CD4-positive, alpha-beta memory T cell (primary cell): ENCODE results near the gene CDK6. TPM values are rescaled to one million over a fixed set of nuclear protein-coding genes. Genes with fewer than 3 reads are reported as not detected.

Experiments used
- CTCF ChIA-PET: fragments of 350-600 bp; sonication (Branson Sonifier 250); formaldehyde crosslinking; loops from one replicate; lab custom pipeline; 2021; ENCODE audit warnings: inconsistent platforms; ENCODE audit not compliant: partially characterized antibody; lab: Charles Lee
- POLR2A ChIA-PET: fragments of 350-600 bp; sonication (Branson Sonifier 250); formaldehyde crosslinking; loops from one replicate; lab custom pipeline; 2021; ENCODE audit not compliant: partially characterized antibody; lab: Charles Lee
- DNase-seq, 5 donors: peaks; one replicate each; pipeline versions ENCODE4 v3.0.0 to v3.0.0-alpha.2; 2020 to 2022; ENCODE audit warnings: mixed read lengths in 1 of 5
- H3K27ac ChIP-seq: one replicate; pipeline ENCODE4 v1.7.0; 2013; ENCODE audit warnings: low read depth, low read length
- H3K27me3 ChIP-seq: 2 replicates; pipeline ENCODE4 v1.7.0; 2013; ENCODE audit warnings: mild to moderate bottlenecking, low read length, moderate library complexity; ENCODE audit not compliant: insufficient read depth
- H3K36me3 ChIP-seq: 2 replicates; pipeline ENCODE4 v1.7.0; 2013; ENCODE audit warnings: mild to moderate bottlenecking, low read length, moderate library complexity; ENCODE audit not compliant: insufficient read depth
- H3K4me1 ChIP-seq: 2 replicates; pipeline ENCODE4 v1.7.0; 2013; ENCODE audit warnings: mild to moderate bottlenecking, low read length, moderate library complexity; ENCODE audit not compliant: insufficient read depth
- H3K4me3 ChIP-seq, 2 donors: one replicate each; pipeline ENCODE4 v1.7.0; 2013; ENCODE audit warnings: low read length in 2 of 2, mild to moderate bottlenecking in 1 of 2
- H3K9me3 ChIP-seq, 2 donors: one replicate each; pipeline ENCODE4 v1.7.0; 2013; ENCODE audit warnings: low read length in 2 of 2, control low read depth in 1 of 2; ENCODE audit not compliant: control insufficient read depth in 1 of 2
- H3K27ac Mint-ChIP-seq, 7 donors: one replicate each; pipeline ENCODE4 v1.8.0; 2020 to 2021; ENCODE audit warnings: mixed read lengths in 7 of 7, mild to moderate bottlenecking in 6 of 7, inconsistent platforms in 3 of 7, moderate library complexity in 3 of 7
- H3K27me3 Mint-ChIP-seq, 2 donors: one replicate each; pipeline ENCODE4 v1.8.0; 2020 to 2021; ENCODE audit warnings: mixed read lengths in 2 of 2
- H3K36me3 Mint-ChIP-seq, 2 donors: one replicate each; pipeline ENCODE4 v1.8.0; 2020 to 2021; ENCODE audit warnings: mixed read lengths in 2 of 2, inconsistent platforms in 1 of 2, mild to moderate bottlenecking in 1 of 2
- H3K4me1 Mint-ChIP-seq, 4 donors: one replicate each; pipeline ENCODE4 v1.8.0; 2020 to 2021; ENCODE audit warnings: mixed read lengths in 4 of 4, mild to moderate bottlenecking in 1 of 4
- H3K4me3 Mint-ChIP-seq, 8 donors: one replicate each; pipeline ENCODE4 v1.8.0; 2020 to 2021; ENCODE audit warnings: mixed read lengths in 8 of 8, mild to moderate bottlenecking in 7 of 8, moderate library complexity in 6 of 8, inconsistent platforms in 3 of 8
- H3K9me3 Mint-ChIP-seq, 8 donors: one replicate each; pipeline ENCODE4 v1.8.0; 2020 to 2021; ENCODE audit warnings: mixed read lengths in 8 of 8, mild to moderate bottlenecking in 5 of 8, inconsistent platforms in 3 of 8, moderate library complexity in 1 of 8
- intact Hi-C: fragments of 100-400 bp; cut with micrococcal nuclease; formaldehyde crosslinking; loops from one replicate; pipeline ENCODE4 v1.15.1; 2023
- polyA plus RNA-seq, 2 donors: library from polyadenylated mRNA; unstranded; fragments of 300-500 nt; fragmentation: Illumina TruSeq; gene quantifications; one replicate each; pipeline ENCODE4 v1.2.3, GENCODE V29; 2021
- total RNA-seq, 2 experiments: library from RNA; stranded (reverse); gene quantifications; one replicate each; pipeline ENCODE4 v1.2.3, GENCODE V29; 2021

CDK6 gene
- total and polyA plus RNA-seq, 4 experiments from 2014 or later: 18.4 to 23.6 (median 21.1) TPM

GRCh38 chr7:92790992-92791391 lies 45.4 kb downstream of the CDK6 start:
- intact Hi-C loops: no loop called here
- CTCF ChIA-PET: no interaction called here
- H3K36me3 ChIP-seq: no peaks in the 10 kb centered on the region
- H3K9me3 ChIP-seq: no peaks in the 10 kb centered on the region
- no peaks in the 10 kb centered on the region for H3K4me1 ChIP-seq
- Mint-ChIP-seq H3K4me1 (peaks cover 25 to 33% (median 30%) of the 10 kb centered on the region in 4 donors), H3K4me3 (no peak overlapping the region), H3K27ac (peak overlapping the region in 1 of 7 donors; percentile 68), H3K27me3 (no peaks in the 10 kb centered on the region), H3K9me3 (peaks cover 0 to 21% (median 9%) of the 10 kb centered on the region in 8 donors), H3K36me3 (peaks cover 20 to 24% of the 10 kb centered on the region in 2 donors)
- no peak overlapping the region for H3K27ac ChIP-seq
- POLR2A ChIA-PET: interaction anchor here (1.5 kb wide), 1 partner anchor 46 kb away, joined by 3 read pairs; no protein-coding TSS in a partner anchor
- no peak for DNase-seq
- H3K4me3 ChIP-seq: no peak overlapping the region
- H3K27me3 ChIP-seq: no peaks in the 10 kb centered on the region

GRCh38 chr7:92788559-92789183 lies 47.7 kb downstream of the CDK6 start:
- no peak for DNase-seq
- Histone ChIP-seq H3K4me3 (no peak overlapping the region), H3K4me1 (no peaks in the 10 kb centered on the region), H3K27me3 (no peaks in the 10 kb centered on the region), H3K27ac (no peak overlapping the region), H3K36me3 (no peaks in the 10 kb centered on the region), H3K9me3 (no peaks in the 10 kb centered on the region)
- ChIA-PET CTCF (no interaction called here), POLR2A (no interaction called here)
- no peak overlapping the region for H3K4me3 Mint-ChIP-seq
- no peaks in the 10 kb centered on the region for H3K27me3 Mint-ChIP-seq
- H3K36me3 Mint-ChIP-seq: peaks cover 20 to 24% of the 10 kb centered on the region in 2 donors
- intact Hi-C loops: no loop called here
- peaks cover 29 to 44% (median 32%) of the 10 kb centered on the region in 4 donors for H3K4me1 Mint-ChIP-seq
- peaks cover 0 to 21% (median 9%) of the 10 kb centered on the region in 8 donors for H3K9me3 Mint-ChIP-seq
- H3K27ac Mint-ChIP-seq: no peak overlapping the region

GRCh38 chr7:92785923-92786322 lies 50.5 kb downstream of the CDK6 start:
- Histone ChIP-seq H3K9me3 (no peaks in the 10 kb centered on the region), H3K27me3 (no peaks in the 10 kb centered on the region), H3K27ac (no peak overlapping the region), H3K4me1 (peaks cover 5% of the 10 kb centered on the region), H3K4me3 (no peak overlapping the region), H3K36me3 (no peaks in the 10 kb centered on the region)
- POLR2A ChIA-PET: no interaction called here
- DNase-seq: no peak
- Mint-ChIP-seq H3K4me1 (peaks cover 34 to 50% (median 41%) of the 10 kb centered on the region in 4 donors), H3K9me3 (peaks cover 0 to 21% (median 9%) of the 10 kb centered on the region in 8 donors), H3K36me3 (peaks cover 17 to 20% of the 10 kb centered on the region in 2 donors), H3K27me3 (no peaks in the 10 kb centered on the region), H3K4me3 (no peak overlapping the region), H3K27ac (peak overlapping the region in 1 of 7 donors; percentile 42)
- intact Hi-C loops: no loop called here
- CTCF ChIA-PET: interaction anchor here (2.0 kb wide), 1 partner anchor 47 kb away, joined by 4 read pairs; no protein-coding TSS in a partner anchor

GRCh38 chr7:92784935-92785334 lies 51.4 kb downstream of the CDK6 start:
- Histone ChIP-seq H3K27me3 (no peaks in the 10 kb centered on the region), H3K4me1 (peaks cover 5% of the 10 kb centered on the region), H3K4me3 (no peak overlapping the region), H3K27ac (no peak overlapping the region), H3K9me3 (no peaks in the 10 kb centered on the region), H3K36me3 (no peaks in the 10 kb centered on the region)
- intact Hi-C loops: no loop called here
- peak overlapping the region in 2 of 7 donors; percentile 25 to 74 for H3K27ac Mint-ChIP-seq
- peaks cover 0 to 17% (median 6%) of the 10 kb centered on the region in 8 donors for H3K9me3 Mint-ChIP-seq
- H3K4me3 Mint-ChIP-seq: no peak overlapping the region
- no peak for DNase-seq
- H3K27me3 Mint-ChIP-seq: no peaks in the 10 kb centered on the region
- H3K4me1 Mint-ChIP-seq: peaks cover 28 to 49% (median 38%) of the 10 kb centered on the region in 4 donors
- peaks cover 9 to 12% of the 10 kb centered on the region in 2 donors for H3K36me3 Mint-ChIP-seq
- ChIA-PET CTCF (no interaction called here), POLR2A (no interaction called here)

- H3K4me1 ChIP-seq: peaks cover 5% of the 10 kb centered on the region
- CTCF ChIA-PET: interaction anchor here (0.8 to 1.7 kb wide), 2 partner anchors 18 to 49 kb away, joined by 3 to 7 read pairs; no protein-coding TSS in a partner anchor
- peaks cover 5 to 6% of the 10 kb centered on the region in 2 donors for H3K36me3 Mint-ChIP-seq
- no peak for DNase-seq
- intact Hi-C loops: no loop called here
- no peaks in the 10 kb centered on the region for H3K9me3 ChIP-seq
- peaks cover 0 to 3% (median 2%) of the 10 kb centered on the region in 8 donors for H3K9me3 Mint-ChIP-seq
- no peaks in the 10 kb centered on the region for H3K27me3 ChIP-seq
- no peaks in the 10 kb centered on the region for H3K27me3 Mint-ChIP-seq
- POLR2A ChIA-PET: interaction anchor here (1.3 kb wide), 1 partner anchor 49 kb away, joined by 3 read pairs; no protein-coding TSS in a partner anchor
- H3K4me1 Mint-ChIP-seq: peaks cover 28 to 49% (median 38%) of the 10 kb centered on the region in 4 donors
- H3K4me3 ChIP-seq: no peak overlapping the region
- no peaks in the 10 kb centered on the region for H3K36me3 ChIP-seq
- no peak overlapping the region for H3K27ac ChIP-seq
- H3K4me3 Mint-ChIP-seq: no peak overlapping the region
- no peak overlapping the region for H3K27ac Mint-ChIP-seq
Measured at GRCh38 chr7:92783260-92784201, 52.8 kb downstream of the CDK6 start.

GRCh38 chr7:92782855-92783254 lies 53.5 kb downstream of the CDK6 start:
- Histone ChIP-seq H3K4me3 (no peak overlapping the region), H3K4me1 (peaks cover 5% of the 10 kb centered on the region), H3K9me3 (no peaks in the 10 kb centered on the region), H3K27ac (no peak overlapping the region), H3K36me3 (no peaks in the 10 kb centered on the region), H3K27me3 (no peaks in the 10 kb centered on the region)
- H3K27me3 Mint-ChIP-seq: no peaks in the 10 kb centered on the region
- no peaks in the 10 kb centered on the region for H3K9me3 Mint-ChIP-seq
- H3K4me3 Mint-ChIP-seq: no peak overlapping the region
- DNase-seq: no peak
- POLR2A ChIA-PET: no interaction called here
- CTCF ChIA-PET: interaction anchor here (1.7 kb wide), 1 partner anchor 50 kb away, joined by 7 read pairs; no protein-coding TSS in a partner anchor
- H3K36me3 Mint-ChIP-seq: peaks cover 3 to 4% of the 10 kb centered on the region in 2 donors
- H3K27ac Mint-ChIP-seq: peak overlapping the region in 4 of 7 donors; percentile 1 to 65 (median 46)
- intact Hi-C loops: no loop called here
- peaks cover 28 to 49% (median 37%) of the 10 kb centered on the region in 4 donors for H3K4me1 Mint-ChIP-seq

- Mint-ChIP-seq H3K36me3 (peaks cover 4 to 7% of the 10 kb centered on the region in 2 donors), H3K9me3 (no peaks in the 10 kb centered on the region), H3K4me3 (no peak overlapping the region), H3K27me3 (no peaks in the 10 kb centered on the region), H3K27ac (no peak overlapping the region), H3K4me1 (peaks cover 27 to 49% (median 37%) of the 10 kb centered on the region in 4 donors)
- peaks cover 5% of the 10 kb centered on the region for H3K4me1 ChIP-seq
- H3K27ac ChIP-seq: no peak overlapping the region
- no peaks in the 10 kb centered on the region for H3K9me3 ChIP-seq
- no peaks in the 10 kb centered on the region for H3K36me3 ChIP-seq
- intact Hi-C loops: no loop called here
- ChIA-PET POLR2A (no interaction called here), CTCF (no interaction called here)
- no peak for DNase-seq
- H3K27me3 ChIP-seq: no peaks in the 10 kb centered on the region
- no peak overlapping the region for H3K4me3 ChIP-seq
Measured at GRCh38 chr7:92782236-92782635, 54.1 kb downstream of the CDK6 start.
